IMR-90 (cell line): Measurements from ENCODE around the gene MROH7.

Experiments
- CHD1 ChIP-seq: IDR thresholded peaks from 2 replicates; pipeline ENCODE4 v1.6.1; 2012; ENCODE audit warnings: low read depth, low read length, improper control_type of control experiment
- MAFK ChIP-seq: IDR thresholded peaks from 2 replicates; pipeline ENCODE4 v1.6.1; 2012; ENCODE audit warnings: low read depth, low read length, improper control_type of control experiment
- POLR2A ChIP-seq: IDR thresholded peaks from 2 replicates; pipeline ENCODE4 v1.6.1; 2012; ENCODE audit warnings: mild to moderate bottlenecking, low read depth, low read length
- RAD21 ChIP-seq: IDR thresholded peaks from 2 replicates; pipeline ENCODE4 v1.6.1; 2012; ENCODE audit warnings: low read length, improper control_type of control experiment
- TF ChIP-seq, protein P1 (sequence below): conservative IDR thresholded peaks from 2 replicates; pipeline ENCODE4 v1.5.1; 2012; ENCODE audit warnings: mild to moderate bottlenecking, low read depth, low read length, improper control_type of control experiment

DNA sequence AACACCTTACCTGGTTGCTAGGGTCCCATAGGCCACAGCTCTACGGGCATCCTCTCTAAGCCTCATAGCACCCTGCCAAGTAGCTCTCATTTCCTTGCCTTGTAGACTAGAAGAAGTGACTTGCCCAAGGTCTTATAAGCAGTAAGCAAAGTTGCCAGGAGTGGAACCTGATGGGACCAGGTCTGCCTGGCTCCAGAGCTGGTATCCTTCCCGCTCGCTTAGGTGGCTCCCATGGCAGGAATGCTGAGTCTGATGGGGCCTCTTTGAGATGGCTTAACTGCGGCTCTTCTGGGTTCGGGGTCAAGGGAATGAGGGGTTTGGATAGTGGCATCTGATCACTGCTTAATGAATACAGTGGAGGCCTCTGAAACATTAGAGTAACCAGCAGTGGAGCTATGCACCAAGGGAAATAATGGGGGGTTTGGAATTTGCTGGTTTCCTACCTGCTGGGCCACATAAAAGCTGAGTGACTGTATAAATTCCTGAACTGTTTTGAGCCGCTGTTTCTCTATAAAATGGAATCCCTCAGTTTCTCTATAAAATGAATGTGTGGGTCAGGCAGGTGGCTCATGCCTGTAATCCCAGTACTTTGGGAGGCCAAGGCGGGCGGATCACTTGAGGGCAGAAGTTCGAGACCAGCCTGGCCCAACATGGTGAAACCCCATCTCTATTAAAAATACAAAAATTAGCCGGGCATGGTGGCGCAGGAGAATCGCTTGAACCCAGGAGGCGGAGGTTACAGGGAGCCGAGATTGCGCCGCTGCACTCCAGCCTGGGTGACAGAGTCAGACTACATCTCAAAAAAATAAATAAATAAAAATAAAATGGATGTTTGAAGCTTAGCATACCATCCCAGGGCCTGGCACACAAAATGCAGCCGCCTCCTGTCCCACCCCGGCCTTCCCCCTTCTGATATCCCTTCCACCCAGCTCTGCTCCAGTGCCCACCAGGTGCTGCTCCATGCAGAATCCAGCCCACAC is 30.7 kb upstream of the MROH7 start:
- TF ChIP-seq MAFK: no peak
- TF ChIP-seq, protein P1, sequence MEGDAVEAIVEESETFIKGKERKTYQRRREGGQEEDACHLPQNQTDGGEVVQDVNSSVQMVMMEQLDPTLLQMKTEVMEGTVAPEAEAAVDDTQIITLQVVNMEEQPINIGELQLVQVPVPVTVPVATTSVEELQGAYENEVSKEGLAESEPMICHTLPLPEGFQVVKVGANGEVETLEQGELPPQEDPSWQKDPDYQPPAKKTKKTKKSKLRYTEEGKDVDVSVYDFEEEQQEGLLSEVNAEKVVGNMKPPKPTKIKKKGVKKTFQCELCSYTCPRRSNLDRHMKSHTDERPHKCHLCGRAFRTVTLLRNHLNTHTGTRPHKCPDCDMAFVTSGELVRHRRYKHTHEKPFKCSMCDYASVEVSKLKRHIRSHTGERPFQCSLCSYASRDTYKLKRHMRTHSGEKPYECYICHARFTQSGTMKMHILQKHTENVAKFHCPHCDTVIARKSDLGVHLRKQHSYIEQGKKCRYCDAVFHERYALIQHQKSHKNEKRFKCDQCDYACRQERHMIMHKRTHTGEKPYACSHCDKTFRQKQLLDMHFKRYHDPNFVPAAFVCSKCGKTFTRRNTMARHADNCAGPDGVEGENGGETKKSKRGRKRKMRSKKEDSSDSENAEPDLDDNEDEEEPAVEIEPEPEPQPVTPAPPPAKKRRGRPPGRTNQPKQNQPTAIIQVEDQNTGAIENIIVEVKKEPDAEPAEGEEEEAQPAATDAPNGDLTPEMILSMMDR: no peak
- TF ChIP-seq RAD21: no peak
- no peak for TF ChIP-seq POLR2A
- no peak for TF ChIP-seq CHD1
